DOHH2 (cell line): ENCODE results near the gene LIMS4.
"Not testable (repeated sequence)": the region's sequence is repeated elsewhere in the genome, so short reads cannot be mapped to it uniquely, and the experiment has no call there.

Experiments used
- H3F3A ChIP-seq: fragments of 200-600 bp; sonication (generic), shearing (Covaris generic); 2 replicates; pipeline ENCODE4 v1.6.0; 2016; ENCODE audit warnings: antibody characterized with exemption, mild to moderate bottlenecking; ENCODE audit not compliant: control insufficient read depth, insufficient read depth
- H3K27ac ChIP-seq: fragments of 200-600 bp; sonication (generic); 2 replicates; pipeline ENCODE4 v1.5.1; 2014; ENCODE audit warnings: low read depth, mild to moderate bottlenecking, low read length, moderate library complexity
- H3K27me3 ChIP-seq: fragments of 200-600 bp; sonication (generic); 2 replicates; pipeline ENCODE4 v1.6.1; 2014; ENCODE audit warnings: mild to moderate bottlenecking, low read length, mixed read lengths; ENCODE audit not compliant: control insufficient read depth
- H3K36me3 ChIP-seq: fragments of 200-600 bp; sonication (generic); 2 replicates; pipeline ENCODE4 v1.6.1; 2014; ENCODE audit warnings: mild to moderate bottlenecking, low read length, moderate library complexity, mixed read lengths; ENCODE audit not compliant: control insufficient read depth
- H3K4me1 ChIP-seq: fragments of 200-600 bp; sonication (generic); 2 replicates; pipeline ENCODE4 v1.6.1; 2014; ENCODE audit warnings: mild to moderate bottlenecking, low read length, mixed read lengths; ENCODE audit not compliant: control insufficient read depth
- H3K4me2 ChIP-seq: fragments of 200-600 bp; sonication (generic); 2 replicates; pipeline ENCODE4 v1.6.0; 2014; ENCODE audit warnings: mild to moderate bottlenecking, low read length, moderate library complexity
- H3K4me3 ChIP-seq: fragments of 200-600 bp; sonication (generic); 2 replicates; pipeline ENCODE4 v1.5.1; 2014; ENCODE audit warnings: mild to moderate bottlenecking, low read length, mixed read lengths
- H3K79me2 ChIP-seq: fragments of 200-600 bp; sonication (generic); 2 replicates; pipeline ENCODE4 v1.6.1; 2014; ENCODE audit warnings: mild to moderate bottlenecking, low read length, mixed read lengths; ENCODE audit not compliant: control insufficient read depth
- H3K9me2 ChIP-seq: fragments of 200-600 bp; sonication (generic); replicated peaks from 2 replicates; pipeline ENCODE4 v1.6.1; 2014; ENCODE audit warnings: mild to moderate bottlenecking, low read length, mixed read lengths; ENCODE audit not compliant: control insufficient read depth
- H3K9me3 ChIP-seq: fragments of 200-600 bp; sonication (generic); 2 replicates; pipeline ENCODE4 v1.6.1; 2014; ENCODE audit warnings: antibody characterized with exemption, low read length, mixed read lengths; ENCODE audit not compliant: control insufficient read depth, insufficient read depth
- H4K20me1 ChIP-seq: fragments of 200-600 bp; sonication (generic); 2 replicates; pipeline ENCODE4 v1.6.0; 2014; ENCODE audit warnings: low read depth, mild to moderate bottlenecking, antibody characterized with exemption, low read length, moderate library complexity; ENCODE audit not compliant: control insufficient read depth, insufficient read depth

Gene LIMS4, protein sequence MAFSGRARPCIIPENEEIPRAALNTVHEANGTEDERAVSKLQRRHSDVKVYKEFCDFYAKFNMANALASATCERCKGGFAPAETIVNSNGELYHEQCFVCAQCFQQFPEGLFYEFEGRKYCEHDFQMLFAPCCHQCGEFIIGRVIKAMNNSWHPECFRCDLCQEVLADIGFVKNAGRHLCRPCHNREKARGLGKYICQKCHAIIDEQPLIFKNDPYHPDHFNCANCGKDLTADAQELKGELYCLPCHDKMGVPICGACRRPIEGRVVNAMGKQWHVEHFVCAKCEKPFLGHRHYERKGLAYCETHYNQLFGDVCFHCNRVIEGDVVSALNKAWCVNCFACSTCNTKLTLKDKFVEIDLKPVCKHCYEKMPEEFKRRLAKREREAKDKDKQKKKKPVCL

DNA sequence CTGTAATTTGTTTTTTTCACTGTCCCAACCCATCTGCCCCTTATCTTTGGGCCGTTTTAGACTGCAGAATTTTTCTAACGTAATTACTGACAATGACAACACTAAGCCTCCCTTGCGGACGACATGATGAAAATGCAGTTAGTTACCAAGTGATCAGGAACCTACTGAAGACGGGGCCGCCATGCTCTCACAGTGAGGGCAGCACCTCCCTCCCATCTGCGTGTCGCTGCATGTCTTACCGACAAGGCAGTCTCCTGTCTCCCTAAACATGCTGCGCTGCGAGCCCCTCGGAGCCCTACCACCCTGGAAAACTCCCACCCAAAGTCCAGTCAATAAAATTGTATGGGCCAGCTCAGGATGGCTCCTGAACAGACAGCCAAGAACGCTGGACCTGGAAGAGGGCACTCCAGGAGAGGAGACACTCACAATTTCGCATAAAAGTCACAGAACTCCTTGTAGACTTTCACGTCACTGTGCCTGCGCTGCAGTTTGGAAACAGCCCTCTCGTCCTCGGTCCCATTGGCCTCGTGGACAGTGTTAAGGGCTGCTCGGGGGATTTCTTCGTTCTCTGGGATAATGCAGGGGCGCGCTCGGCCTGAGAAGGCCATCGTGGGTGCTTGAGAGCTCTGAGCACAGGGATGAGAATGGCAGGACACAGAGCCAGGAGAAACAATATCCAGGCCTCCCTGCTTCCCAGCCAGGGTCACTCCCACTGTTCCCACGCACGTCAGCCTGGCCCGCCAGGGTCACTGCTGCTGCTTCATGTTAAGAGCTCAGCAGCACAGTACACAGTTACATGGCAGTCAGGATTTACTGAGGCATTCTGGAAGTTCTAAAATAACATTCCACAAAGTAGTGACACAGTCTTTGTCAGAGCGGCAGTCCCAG is at the start of gene LIMS4:
LIMS4 (minus strand) TSS at position 646 of the 888 bp plus-strand sequence; CDS start at position 608, 38 bp downstream.
- not testable (repeated sequence) for H3K4me3 ChIP-seq, H3K4me2 ChIP-seq, H3K27me3 ChIP-seq, H3K4me1 ChIP-seq, H3K79me2 ChIP-seq, H3F3A ChIP-seq, H3K27ac ChIP-seq, H4K20me1 ChIP-seq, H3K36me3 ChIP-seq, H3K9me3 ChIP-seq, H3K9me2 ChIP-seq

DNA sequence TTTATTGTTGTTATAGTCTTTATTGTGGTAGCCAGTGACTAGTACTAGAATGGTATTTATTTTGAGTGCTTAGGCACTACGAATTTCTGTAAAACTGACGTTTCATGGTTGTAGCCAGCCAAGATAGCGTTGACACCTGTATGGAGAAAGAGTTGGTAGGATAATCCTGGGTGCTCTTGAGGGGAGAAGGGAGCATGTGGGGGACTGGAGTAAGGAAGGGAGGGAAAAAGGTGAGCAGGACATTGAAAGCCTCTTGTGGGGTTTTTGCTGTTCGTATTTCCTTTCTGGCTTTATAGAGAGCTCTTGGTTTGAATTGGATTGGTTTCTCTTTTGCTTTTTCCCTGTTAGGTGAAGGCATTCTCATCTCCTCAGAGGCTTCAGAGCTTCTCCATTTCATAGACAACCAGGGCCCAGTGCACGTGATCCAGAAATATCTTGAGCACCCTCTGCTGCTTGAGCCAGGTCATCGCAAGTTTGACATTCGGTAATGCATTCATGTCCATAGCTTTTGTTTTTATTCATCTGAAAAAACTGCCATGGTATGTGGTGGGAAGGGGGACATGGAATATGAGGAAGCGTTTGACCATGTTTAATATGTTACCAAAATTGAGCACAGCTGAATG is 27.2 kb upstream of the LIMS4 start:
- H3K4me3 ChIP-seq, H3K27ac ChIP-seq, H3K9me2 ChIP-seq, H3F3A ChIP-seq, H3K4me2 ChIP-seq, H4K20me1 ChIP-seq, H3K27me3 ChIP-seq, H3K4me1 ChIP-seq, H3K9me3 ChIP-seq, H3K36me3 ChIP-seq, H3K79me2 ChIP-seq: not testable (repeated sequence)

DNA sequence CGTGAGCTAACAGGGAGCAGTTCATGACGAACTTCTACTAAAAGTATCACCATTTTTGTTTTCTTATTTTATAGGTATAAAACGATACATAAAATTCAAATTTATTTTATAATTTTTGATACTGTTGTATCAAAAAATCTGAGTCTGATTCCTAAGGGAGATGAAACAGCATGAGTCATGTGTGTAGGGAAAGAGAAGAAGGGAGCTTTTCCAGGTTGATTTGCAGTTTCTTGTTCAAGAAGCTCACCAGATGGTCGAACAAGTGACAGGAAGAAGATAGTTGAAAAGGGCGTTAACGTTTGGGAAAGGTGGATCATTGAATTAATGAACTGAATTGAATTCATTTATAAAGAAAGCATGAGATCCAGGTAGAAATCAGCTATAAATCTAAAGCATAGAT is 23.4 kb upstream of the LIMS4 start:
- H3F3A ChIP-seq, H3K4me3 ChIP-seq, H3K4me2 ChIP-seq, H3K4me1 ChIP-seq, H3K79me2 ChIP-seq, H3K9me3 ChIP-seq, H3K36me3 ChIP-seq, H4K20me1 ChIP-seq, H3K9me2 ChIP-seq, H3K27me3 ChIP-seq, H3K27ac ChIP-seq: not testable (repeated sequence)

DNA sequence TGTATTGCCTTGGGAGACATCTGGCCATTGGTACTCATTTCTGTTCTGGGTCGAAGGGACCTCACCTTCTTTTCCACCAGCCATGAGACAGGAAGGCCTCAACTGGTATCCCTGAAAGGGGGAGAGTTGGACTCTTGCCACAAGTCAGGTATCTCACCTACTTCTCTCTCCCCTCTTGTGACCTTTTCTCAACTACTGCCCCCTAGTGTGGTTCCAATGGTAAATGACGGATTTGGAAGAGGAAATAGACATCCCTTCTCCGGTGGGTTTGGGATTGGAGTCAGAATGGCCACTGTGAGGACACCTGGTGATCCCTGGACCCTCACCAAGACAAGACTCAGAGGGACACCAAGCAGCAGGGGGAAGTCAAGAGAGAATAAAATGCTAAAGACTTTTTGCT is 21.9 kb upstream of the LIMS4 start:
- H3K27me3 ChIP-seq, H3K79me2 ChIP-seq, H3K36me3 ChIP-seq, H3K4me2 ChIP-seq, H4K20me1 ChIP-seq, H3K4me3 ChIP-seq, H3F3A ChIP-seq, H3K27ac ChIP-seq, H3K9me2 ChIP-seq, H3K9me3 ChIP-seq, H3K4me1 ChIP-seq: not testable (repeated sequence)

DNA sequence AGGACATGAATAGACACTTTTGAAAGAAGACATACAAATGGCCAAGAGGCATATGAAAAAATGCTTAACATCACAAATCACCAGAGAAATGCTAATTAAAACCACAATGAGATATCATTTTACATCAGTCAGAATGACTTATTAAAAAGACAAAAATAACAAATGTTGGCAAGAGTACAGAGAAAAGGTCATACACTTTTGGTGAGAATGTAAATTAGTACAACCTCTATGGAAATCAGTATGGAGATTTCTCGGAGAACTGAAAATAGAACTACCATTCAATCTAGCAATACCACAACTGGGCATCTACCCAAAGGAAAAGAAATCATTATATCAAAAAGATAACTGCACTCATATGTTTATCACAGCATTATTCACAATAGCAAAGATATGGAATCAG is 16.4 kb upstream of the LIMS4 start:
- H4K20me1 ChIP-seq, H3K9me2 ChIP-seq: not testable (repeated sequence)

DNA sequence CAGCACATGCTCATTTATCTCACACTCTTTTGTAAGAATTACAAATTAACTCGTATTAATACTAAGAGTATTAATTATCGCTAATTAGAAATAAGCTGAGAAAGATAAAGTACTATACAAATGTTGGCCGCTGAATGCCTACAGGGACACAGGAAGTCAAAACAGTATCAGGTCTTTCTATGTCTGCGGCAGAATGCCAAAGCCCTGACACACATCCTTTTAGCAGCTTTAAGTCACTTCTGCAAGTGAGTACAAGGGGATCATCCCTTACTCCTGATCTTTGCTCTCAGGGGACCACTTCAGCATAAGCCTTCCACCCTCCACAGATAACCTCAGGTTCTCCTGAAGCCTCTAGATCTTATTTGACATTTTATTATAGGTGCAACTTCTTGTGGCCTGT is 10.1 kb upstream of the LIMS4 start:
- H3K4me1 ChIP-seq, H3K27ac ChIP-seq, H3K4me3 ChIP-seq, H3K9me2 ChIP-seq, H3K9me3 ChIP-seq, H3K36me3 ChIP-seq, H3F3A ChIP-seq, H3K79me2 ChIP-seq, H4K20me1 ChIP-seq, H3K27me3 ChIP-seq, H3K4me2 ChIP-seq: not testable (repeated sequence)

More for the DNA sequence above, 16.4 kb upstream of the LIMS4 start:
- H3K27me3 ChIP-seq, H3K4me2 ChIP-seq, H3K4me3 ChIP-seq, H3K4me1 ChIP-seq, H3K9me3 ChIP-seq, H3F3A ChIP-seq, H3K27ac ChIP-seq, H3K36me3 ChIP-seq, H3K79me2 ChIP-seq: not testable (repeated sequence)

DNA sequence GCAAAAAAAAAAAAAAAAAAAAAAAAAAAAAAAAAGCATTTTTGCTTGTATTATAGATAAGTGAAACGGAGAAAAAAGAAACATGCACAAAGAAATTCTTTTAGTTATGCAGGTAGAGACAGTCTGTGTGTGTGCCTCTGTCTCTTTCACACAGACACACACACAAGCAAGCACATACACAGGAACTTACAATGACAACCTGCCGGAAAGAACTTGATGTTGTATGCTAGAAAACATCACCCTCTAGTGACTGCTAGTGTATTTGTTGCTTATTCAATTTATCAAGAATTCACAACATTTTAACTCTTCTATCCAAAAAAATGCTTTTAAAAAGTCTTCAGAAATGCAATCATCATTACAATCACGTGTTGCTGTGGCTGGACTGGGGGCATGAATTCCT is 8.6 kb upstream of the LIMS4 start:
- not testable (repeated sequence) for H3F3A ChIP-seq, H4K20me1 ChIP-seq, H3K4me2 ChIP-seq, H3K27me3 ChIP-seq, H3K79me2 ChIP-seq, H3K4me1 ChIP-seq, H3K9me3 ChIP-seq, H3K9me2 ChIP-seq, H3K27ac ChIP-seq, H3K4me3 ChIP-seq, H3K36me3 ChIP-seq

DNA sequence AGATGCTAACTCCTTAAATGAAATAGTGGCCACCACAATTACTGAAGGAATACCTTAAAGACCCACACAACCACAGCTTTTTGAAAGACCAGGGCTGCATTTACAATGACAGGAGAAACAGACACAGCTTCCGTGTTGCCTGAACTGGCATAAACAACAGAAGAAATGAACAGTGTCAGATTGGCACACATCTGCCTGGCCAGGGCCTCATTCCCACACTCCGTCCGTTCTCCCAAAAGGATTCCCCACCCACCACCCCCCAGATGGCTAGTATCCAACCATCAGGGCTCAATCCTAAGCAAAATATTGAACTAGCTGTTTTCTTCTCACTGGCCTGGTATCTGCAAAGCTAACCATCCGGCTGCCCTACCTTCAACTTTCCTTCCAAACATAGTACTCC is 7.5 kb upstream of the LIMS4 start:
- H3K27me3 ChIP-seq, H3K4me1 ChIP-seq, H3K36me3 ChIP-seq, H3F3A ChIP-seq, H3K9me2 ChIP-seq, H3K79me2 ChIP-seq, H3K4me2 ChIP-seq, H4K20me1 ChIP-seq, H3K9me3 ChIP-seq, H3K4me3 ChIP-seq, H3K27ac ChIP-seq: not testable (repeated sequence)
